ENCODE measurements around the gene MESD.

Gene MESD

DNA sequence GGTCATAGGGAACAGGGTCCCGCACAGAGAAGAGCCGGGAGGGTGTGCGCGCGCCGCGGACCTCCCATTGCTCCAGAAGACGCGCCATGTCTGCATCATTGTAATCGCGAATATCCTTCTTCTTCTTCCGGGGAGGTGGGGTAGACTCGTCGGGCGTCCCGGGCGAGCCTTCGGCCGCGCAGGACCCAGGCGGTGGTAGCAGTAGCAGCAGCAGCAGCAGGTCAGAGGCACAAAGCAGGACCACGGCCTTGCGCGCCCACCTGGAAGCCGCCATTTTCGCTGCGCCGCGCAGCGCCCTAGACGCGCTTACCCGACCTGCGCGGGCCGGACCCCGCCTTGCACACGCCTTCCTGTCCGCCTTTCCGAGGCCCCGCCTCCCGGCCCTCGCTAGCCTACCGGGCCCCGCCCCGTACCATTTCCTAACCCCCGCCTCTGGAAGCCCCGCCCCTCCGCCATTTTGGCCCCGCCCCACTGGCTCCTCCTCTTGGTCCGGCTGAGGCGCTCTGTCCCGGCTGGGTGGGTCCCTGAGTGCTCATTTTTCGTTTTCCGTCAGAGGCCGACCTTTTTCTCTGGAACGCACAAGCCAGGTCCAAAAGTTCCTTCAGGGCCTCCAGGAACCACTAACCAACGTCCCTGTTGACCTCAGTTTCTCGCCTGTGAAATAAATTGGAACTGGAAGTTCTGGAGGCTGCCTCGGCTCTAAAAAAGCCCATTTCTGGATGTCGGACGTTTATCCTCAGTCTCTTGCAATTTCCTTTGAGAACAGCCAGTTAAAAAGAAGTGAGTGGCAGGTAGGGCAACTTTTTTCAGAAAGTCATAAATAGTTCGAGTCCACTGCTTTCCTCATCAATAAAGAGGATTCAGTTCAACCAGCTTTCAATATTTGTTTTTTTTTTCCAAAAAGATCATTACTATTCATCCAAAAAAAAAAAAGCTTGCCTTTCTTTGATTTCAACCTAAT is at the start of gene MESD:
Gene MESD, minus strand, starts transcription at position 302 of the 961 bp plus-strand sequence. Its CDS starts 28 bp downstream, at position 274.
- peak; percentile 95 for DNase-seq

GRCh38 chr15:81038975-81039607 is 49.5 kb upstream of the MESD start:
- no peak for DNase-seq

DNA sequence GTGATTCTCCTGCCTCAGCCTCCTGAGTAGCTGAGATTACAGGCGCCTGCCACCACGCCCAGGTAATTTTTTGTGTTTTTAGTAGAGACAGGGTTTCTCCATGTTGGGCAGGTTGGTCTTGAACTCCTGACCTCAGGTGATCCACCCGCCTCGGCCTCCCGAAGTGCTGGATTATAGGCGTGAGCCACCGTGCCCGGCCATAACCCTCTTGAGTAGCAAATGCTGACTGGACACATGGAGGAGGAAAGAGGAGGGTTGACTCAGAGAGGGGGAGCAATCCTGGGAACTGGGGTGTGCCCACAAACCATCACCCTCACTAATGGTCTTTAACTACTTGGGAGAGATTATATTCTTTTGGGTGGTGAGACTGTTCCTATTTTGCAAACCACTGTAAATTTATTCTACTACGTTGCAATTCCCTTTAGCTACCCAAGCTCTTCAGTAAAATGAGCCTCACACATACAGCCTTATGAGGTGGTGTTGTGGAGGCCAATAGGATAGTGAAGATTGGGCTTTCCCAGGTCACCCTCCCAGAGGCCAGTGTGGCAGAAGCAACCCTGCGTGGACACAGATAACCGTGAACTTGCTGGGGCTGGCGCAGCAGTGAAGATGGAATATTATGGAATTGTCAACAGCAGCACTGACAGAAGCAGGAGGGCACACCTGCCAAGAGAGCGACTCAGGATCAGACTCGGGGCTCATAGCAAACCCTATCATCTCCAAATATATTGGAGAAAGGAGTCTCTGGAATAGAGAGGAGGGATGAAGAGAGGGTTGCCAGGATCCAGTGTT is 48.5 kb upstream of the MESD start:
- DNase-seq, result no peak

GRCh38 chr15:81033508-81033907 is 43.9 kb upstream of the MESD start:
- no peak for DNase-seq

DNA sequence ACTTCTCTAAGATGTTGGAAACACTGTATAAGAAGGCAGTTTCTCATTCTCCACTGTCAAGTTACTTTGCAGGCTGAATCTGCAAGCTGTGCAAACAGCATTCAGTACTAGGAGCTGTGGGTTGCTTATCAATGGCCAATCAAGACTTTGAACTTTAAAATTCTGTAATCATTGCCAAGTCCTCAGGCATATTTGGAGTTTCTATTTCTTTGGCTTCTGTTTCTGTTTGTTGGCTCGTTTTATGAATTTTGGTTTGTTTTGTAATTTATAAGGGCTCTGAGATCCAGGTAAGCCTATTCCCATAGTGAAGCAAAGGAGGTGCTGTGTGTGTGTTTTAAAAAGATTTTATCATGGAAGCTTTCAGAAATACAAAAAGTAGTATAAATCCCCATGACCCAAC is 43.2 kb upstream of the MESD start:
- no peak for DNase-seq

GRCh38 chr15:81032355-81032754 is 42.7 kb upstream of the MESD start:
- no peak for DNase-seq

GRCh38 chr15:81031203-81031602 is 41.6 kb upstream of the MESD start:
- DNase-seq, result no peak

DNA sequence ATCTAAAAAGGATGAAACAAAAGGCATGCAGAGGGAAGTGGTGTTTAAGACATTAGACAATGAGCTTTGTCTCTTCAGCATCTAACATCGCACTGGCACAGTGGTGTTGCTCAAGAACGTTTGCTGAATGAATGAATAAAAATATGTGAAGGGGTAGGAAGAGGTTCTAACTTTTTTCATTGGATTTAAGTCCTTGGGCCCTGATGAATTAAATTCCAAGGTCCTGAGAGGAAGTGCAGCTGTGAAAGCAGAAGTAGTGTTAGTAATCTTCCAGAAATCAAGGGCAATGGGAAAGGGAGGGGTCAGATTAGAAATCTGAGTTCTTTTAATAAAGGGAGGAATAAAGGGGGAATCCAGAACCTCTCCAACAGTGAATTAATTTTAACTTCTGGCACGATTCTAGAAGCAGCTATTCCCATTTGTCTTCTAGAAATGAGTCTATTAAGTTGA is 40.7 kb upstream of the MESD start:
- no peak for DNase-seq

DNA sequence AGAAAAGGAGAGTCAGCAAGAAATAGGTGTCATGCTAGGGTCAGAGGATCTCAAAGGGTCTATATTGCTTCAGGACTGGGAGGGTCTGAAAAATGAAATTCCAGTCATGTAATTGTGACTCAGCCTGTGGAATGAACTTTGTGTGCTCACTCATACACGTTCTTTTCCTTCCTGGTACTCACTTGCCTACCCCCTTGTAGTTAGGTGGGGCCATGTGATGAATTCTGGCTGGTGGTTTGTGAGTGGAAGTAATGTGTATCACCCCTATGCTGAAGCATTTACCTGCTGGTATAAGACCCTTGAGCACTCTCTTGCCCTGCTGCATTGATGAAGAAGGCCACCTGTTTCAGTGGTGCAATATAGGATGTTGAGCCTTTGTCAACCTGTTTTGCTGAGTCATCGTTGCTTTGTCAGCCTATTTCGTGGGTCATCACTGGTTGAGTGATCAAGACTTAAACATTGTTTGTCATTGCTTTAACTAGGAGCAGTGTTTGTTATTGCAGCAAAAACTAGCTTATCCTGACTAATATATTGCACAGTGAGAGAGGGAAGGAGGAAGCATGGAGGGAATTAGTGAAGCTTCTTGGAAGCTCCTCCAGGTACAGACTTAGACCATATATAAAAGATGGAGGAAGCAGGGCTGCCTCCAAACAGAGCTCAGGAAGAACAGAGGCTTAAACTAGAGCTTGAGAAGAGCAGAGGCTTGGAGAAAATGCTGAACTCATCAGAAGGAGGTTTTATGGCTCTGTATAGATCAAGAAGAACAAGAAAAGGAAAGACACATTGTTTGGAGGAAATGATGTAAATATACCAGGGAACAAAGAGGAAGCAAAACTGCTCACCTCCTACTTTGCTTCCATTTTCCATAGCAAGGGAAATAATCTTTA is 40.0 kb upstream of the MESD start:
- DNase-seq, result peak; percentile 53

DNA sequence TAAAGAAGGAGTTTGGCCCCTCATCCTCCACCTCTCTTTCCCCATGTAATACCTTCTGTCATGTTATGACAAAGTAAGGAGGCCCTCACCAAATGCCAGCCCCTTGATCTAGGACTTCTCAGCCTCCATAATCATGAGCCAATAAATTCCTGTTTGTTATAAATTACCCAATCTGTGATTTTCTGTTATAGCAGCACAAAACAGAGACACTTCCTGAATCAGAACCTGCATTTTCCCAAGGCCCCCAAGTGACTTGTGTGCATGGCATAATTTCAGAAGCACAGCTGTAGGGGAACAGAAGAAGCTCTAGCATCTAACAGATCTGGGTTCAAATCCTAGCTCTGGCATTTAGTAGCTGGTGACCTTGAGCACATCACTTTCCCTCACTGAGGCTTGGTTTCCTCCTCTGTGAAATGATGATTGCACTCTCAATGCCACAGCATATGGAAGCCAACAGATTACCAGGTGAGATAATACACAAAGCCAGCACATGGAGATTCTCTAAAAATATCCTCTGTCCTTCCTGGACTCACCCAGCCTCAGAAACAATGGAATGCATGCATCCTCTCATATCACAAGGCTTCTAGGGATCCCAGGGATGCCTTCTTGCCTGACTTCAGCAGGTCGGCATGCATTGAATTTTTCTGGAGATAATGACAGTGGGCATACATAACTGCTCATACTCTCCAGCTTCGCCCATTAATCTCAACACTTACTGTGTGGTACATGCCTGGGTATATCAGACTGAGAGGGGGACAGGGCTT is 37.4 kb upstream of the MESD start:
- DNase-seq, result peak; percentile 43

DNA sequence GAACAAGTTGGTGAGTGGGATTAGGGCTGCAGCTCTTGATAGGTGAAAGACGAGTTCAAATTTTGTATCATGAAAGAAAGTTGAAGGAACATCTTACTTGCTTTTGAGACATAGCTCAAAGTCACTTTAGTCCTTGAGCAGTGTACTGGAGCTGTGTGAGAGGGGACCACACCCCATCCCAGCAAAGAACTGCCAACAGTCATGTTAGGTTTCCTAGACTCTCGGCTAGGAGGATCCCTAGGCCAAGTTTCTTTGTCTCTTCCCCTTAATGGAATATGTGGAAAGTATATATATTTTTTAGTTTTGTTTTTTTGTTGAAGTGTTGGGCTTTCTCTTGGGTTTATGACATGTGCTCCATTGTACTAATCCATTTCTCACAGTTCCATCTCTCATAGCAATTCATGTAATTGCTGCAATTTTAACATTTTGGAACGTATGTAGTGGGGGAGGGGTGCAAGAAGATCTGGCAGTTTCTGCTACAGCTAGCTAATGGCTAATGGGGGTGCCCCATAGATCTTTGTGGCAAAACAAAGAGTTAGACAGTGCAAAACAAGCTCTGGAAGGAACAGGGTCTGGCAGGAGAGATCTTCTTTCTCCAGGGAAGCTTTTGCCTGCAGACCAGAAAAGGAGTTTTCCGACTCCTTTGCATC is 36.2 kb upstream of the MESD start:
- no peak for DNase-seq

DNA sequence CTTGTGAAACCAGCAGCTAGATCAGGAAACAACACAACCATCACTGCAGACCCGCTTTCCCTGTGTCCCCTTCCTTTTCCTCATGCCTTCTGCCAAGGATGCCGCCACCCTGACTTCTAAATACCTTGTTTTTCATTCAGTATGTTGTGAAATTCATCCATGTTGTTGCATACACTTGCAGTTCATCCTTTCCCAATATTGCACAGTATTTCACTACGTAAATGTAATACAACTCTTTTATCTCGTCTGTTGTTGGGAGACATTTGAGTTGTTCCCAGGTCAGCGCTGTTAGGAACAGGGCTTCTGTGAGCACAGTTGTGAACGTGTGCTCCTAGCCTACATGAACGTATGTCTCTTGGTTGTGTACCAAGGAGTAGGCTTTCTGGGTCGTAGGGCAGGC is 35.3 kb upstream of the MESD start:
- no peak for DNase-seq

GRCh38 chr15:81024265-81024872 is 34.8 kb upstream of the MESD start:
- peak; percentile 23 for DNase-seq

- peak; percentile 67 for DNase-seq
Measured at GRCh38 chr15:81023483-81024264, 34.1 kb upstream of the MESD start.

DNA sequence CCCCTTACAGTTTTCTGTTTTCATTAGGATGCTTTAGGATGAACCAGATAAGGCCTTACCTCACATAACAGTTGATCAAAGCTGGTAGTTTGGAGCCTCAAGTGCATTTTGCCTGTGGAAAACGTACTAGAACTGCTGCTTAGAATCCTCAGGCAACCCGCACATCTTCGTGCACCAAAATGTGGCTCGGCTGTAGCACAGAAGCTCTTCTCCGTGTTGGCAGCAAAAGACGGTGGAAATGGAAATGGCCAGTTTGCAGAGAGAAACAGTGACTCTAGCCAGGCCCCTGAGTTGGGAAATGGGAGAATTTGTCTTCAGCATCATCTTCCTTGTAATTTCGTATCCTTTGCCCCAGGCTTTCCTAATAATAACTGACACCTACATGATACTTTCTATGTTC is 31.7 kb upstream of the MESD start:
- no peak for DNase-seq

DNA sequence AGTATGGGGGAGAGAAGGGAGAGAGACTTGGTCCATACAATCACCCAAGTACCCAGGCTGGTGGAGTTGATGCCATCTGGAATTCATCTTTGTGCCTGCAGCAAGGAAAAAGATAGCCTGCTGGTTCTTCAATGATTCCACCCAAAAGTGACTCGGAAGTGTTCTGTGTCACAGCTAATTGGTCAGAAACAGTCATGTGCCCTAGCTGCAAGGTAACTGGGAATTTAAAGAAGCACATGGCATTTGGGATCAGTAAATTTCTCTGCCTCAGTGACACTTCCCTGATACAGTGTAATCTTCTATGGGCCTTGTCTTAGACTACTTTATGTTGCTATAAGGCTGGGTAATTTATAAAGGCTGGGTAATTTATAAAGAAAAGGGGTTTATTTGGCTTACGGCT is 28.6 kb upstream of the MESD start:
- DNase-seq, result no peak

- no peak for DNase-seq
Measured at GRCh38 chr15:81016489-81017068, 27.0 kb upstream of the MESD start.

DNA sequence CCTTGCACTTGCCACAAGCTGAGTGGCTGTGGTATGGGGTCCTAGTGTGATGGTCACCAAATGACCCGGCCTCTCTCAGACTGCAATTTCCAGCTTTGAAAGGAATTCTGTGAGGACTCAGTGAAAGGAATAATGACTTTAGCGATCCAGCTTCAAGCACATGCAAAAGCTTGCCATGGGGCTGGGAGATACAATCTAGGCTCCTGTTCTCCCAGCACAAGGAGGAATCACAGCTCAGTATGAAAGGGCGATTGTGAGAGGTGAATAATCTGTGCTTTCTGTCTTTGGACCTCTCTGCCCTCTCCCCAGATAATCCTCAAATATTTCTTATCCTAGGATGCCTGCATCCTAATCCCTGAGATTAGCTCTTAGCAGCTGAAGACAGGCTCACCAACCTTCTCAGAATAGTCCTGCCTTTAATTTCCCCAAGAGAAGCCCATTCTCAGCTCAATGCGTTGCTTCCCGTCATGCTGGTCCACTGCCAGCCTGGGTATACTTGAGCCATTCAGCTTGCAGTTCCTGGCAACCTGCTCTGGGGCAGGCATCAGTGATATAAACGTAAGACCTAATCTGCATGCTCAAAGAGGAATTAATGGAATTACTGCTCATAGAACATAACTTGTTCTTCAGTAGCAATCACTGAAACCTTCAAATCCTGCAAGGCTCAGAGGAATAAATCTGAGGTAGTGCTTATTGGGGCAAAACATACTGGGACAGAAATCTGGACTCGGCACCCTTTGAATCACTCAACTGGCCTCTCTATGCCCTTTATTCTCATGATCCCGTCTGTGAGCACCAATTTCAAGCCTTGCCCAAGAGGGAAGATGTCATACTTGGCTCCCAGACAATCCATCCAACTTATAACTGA is 26.2 kb upstream of the MESD start:
- DNase-seq, result no peak

Data from fibroblast of skin of right biceps (primary cell).